Measurements from ENCODE around the gene SINHCAF. TPM values are rescaled to one million over a fixed set of nuclear protein-coding genes. Genes with fewer than 3 reads are reported as not detected.

SINHCAF gene
- total and polyA plus RNA-seq, 2 donors (not counting 1 experiment from before 2014, with no cell fraction given), result 13.2 to 16.4 TPM

DNA sequence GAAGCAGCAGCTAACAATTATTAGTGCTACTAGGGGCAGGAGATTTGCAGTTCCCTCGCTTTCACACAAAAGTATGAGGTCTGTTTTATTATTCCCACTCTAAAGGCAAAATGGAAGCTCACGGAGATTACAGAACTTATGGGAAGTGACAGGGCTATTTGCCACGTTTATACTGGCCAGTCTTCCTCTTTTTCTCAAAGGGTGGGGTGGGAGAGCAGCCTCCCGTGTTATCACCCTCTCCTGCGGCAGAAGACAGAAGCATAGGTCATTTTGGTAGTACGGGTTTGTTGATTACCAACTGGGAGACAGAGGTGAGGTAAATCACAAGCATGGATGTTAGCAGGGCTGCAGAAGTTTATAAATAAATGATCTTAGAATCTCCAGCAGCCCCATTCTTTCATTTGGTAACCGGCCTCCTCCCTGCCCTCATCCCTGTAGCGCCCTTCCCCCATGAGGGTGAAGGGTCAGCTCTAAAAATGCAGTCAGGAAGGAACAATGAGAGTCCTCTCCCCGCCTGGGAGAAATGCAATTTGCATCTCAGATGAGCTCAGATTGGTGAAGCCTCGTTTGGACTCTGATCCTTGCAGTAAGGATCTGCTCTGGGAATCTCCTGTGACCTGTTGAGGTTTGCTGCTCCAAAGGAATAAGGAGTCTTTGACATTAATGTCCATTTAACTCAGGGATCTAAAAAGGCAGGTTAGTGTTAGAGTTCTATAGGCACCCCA is 44.7 kb upstream of the SINHCAF start:
- H3K4me1 ChIP-seq (ENCODE audit: control insufficient read depth, extremely low read depth, insufficient read depth, low read length), result no peaks in the 10 kb centered on the region
- peak overlapping the region; percentile 88 for H2AFZ ChIP-seq (ENCODE audit: low read length)
- H3K9me3 ChIP-seq (ENCODE audit: control insufficient read depth, insufficient read depth, low read depth, low read length), result no peaks in the 10 kb centered on the region
- H3K27ac ChIP-seq (ENCODE audit: insufficient read depth, low read length), result no peak overlapping the region
- no peaks in the 10 kb centered on the region for H3K79me2 ChIP-seq (ENCODE audit: control insufficient read depth, insufficient read depth, low read length)
- H3K36me3 ChIP-seq (ENCODE audit: control insufficient read depth, insufficient read depth, low read length), result no peaks in the 10 kb centered on the region
- no peaks in the 10 kb centered on the region for H3K27me3 ChIP-seq (ENCODE audit: control insufficient read depth, insufficient read depth, low read length)
- H3K4me2 ChIP-seq (ENCODE audit: extremely low read depth, insufficient read depth, low read length), result no peak overlapping the region
- H4K20me1 ChIP-seq (ENCODE audit: control insufficient read depth, extremely low read depth, insufficient read depth, low read length), result no peaks in the 10 kb centered on the region
- H3K4me3 ChIP-seq (replicated peaks in 1 of 4; ENCODE audit: control extremely low read depth in 1 of 4, insufficient read depth in 1 of 4, low read depth in 3 of 4, low read length in 4 of 4), result peak overlapping the region in 1 of 4 experiments; percentile 32
- no peak overlapping the region for H3K9ac ChIP-seq (ENCODE audit: insufficient read depth, low read length)
- DNase-seq (ENCODE audit: low read depth in 2 of 2), result peak in 1 of 2 donors; percentile 19
- TF ChIP-seq, protein P1, sequence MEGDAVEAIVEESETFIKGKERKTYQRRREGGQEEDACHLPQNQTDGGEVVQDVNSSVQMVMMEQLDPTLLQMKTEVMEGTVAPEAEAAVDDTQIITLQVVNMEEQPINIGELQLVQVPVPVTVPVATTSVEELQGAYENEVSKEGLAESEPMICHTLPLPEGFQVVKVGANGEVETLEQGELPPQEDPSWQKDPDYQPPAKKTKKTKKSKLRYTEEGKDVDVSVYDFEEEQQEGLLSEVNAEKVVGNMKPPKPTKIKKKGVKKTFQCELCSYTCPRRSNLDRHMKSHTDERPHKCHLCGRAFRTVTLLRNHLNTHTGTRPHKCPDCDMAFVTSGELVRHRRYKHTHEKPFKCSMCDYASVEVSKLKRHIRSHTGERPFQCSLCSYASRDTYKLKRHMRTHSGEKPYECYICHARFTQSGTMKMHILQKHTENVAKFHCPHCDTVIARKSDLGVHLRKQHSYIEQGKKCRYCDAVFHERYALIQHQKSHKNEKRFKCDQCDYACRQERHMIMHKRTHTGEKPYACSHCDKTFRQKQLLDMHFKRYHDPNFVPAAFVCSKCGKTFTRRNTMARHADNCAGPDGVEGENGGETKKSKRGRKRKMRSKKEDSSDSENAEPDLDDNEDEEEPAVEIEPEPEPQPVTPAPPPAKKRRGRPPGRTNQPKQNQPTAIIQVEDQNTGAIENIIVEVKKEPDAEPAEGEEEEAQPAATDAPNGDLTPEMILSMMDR (conservative IDR thresholded peaks at IDR 0.05 in 1 of 2, IDR thresholded peaks at IDR 0.05 in 1 of 2; ENCODE audit: low read depth in 1 of 2, low read length in 2 of 2), result no peak
- TF ChIP-seq EZH2 (IDR thresholded peaks at IDR 0.05; ENCODE audit: low read length, missing control alignments), result no peak

DNA sequence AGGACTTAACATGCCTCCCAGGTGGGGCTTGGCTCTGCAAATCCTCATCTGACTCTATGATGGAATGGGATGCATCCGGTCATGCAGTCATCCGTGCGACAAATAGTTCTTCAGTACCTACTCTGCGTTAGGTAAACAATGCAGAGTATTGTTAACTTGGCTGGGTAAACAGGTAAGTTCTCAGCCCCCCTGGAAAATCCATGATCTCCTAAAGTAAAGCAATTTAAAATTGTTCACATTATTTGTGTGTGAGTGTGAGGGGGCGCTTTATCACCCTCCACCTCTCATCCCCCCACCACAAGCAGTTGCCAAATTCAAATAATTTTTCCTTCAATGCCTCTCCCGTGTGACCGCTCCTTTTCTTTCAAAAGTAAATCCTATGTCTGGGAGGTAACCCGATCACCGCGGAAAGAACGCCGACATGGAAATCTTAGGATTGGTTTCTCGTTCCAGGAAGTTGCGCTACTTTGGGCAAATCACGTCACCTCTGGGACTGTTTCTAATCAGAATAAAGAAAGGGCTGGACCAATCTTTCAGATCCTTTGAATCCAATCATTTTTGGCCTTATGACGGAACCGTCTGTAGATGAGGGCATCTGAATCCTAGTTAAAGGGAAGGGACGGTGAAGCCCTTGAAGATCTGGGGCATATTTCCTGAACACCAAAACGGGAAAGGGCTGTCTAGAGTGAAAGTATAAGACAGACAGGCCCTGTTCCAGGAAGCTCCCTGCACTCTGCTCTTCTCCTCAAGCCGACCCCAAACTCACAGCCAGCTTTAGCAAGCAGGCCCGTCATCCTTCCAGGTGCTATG is 44.0 kb upstream of the SINHCAF start:
- H4K20me1 ChIP-seq (ENCODE audit: control insufficient read depth, extremely low read depth, insufficient read depth, low read length), result no peaks in the 10 kb centered on the region
- H3K27ac ChIP-seq (ENCODE audit: insufficient read depth, low read length), result no peak overlapping the region
- H3K27me3 ChIP-seq (ENCODE audit: control insufficient read depth, insufficient read depth, low read length), result no peaks in the 10 kb centered on the region
- H3K4me1 ChIP-seq (ENCODE audit: control insufficient read depth, extremely low read depth, insufficient read depth, low read length), result no peaks in the 10 kb centered on the region
- peak; percentile 43 to 69 for DNase-seq (ENCODE audit: low read depth in 2 of 2)
- H3K36me3 ChIP-seq (ENCODE audit: control insufficient read depth, insufficient read depth, low read length), result no peaks in the 10 kb centered on the region
- TF ChIP-seq, protein P1 (conservative IDR thresholded peaks at IDR 0.05 in 1 of 2, IDR thresholded peaks at IDR 0.05 in 1 of 2; ENCODE audit: low read depth in 1 of 2, low read length in 2 of 2), result no peak
- no peak for TF ChIP-seq EZH2 (IDR thresholded peaks at IDR 0.05; ENCODE audit: low read length, missing control alignments)
- no peak overlapping the region for H3K9ac ChIP-seq (ENCODE audit: insufficient read depth, low read length)
- no peaks in the 10 kb centered on the region for H3K79me2 ChIP-seq (ENCODE audit: control insufficient read depth, insufficient read depth, low read length)
- no peak overlapping the region for H3K4me2 ChIP-seq (ENCODE audit: extremely low read depth, insufficient read depth, low read length)
- H3K4me3 ChIP-seq (replicated peaks in 1 of 4; ENCODE audit: control extremely low read depth in 1 of 4, insufficient read depth in 1 of 4, low read depth in 3 of 4, low read length in 4 of 4), result peak overlapping the region in 2 of 4 experiments; percentile 9 to 32
- H2AFZ ChIP-seq (ENCODE audit: low read length), result peak overlapping the region; percentile 88
- no peaks in the 10 kb centered on the region for H3K9me3 ChIP-seq (ENCODE audit: control insufficient read depth, insufficient read depth, low read depth, low read length)

DNA sequence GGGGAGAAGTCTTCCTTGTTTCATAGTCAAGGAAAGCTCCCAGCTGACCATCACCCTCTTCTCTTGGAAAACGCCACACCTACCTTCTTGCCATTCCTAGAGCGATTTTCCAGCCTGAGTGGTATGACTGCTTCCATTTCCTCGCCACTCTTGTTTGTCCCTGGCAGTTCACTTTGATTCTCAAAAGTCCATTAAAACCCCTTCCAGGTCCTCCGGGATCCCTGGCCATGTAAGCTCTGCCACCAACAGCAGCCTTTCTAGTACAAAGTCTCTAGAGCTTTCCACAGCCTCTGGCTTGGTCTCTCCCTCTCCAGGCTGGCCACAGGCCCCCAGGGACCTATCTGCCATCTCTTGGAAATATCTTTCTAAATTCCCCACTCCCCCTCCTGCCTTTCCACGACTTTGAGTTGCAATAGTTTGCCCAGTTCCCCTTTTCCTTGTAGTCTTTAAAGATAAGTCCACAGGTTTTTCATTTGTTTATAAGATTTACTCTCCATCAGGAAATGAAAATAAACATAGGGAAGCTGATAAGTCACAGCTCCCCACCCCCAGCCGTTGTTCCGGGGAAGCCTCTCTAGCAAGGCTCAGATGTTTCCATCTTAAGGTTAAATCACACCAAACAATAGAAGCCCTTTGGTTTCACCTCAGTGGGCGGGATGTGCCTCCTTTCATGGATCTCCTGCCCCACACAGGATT is 42.9 kb upstream of the SINHCAF start:
- no peaks in the 10 kb centered on the region for H3K9me3 ChIP-seq (ENCODE audit: control insufficient read depth, insufficient read depth, low read depth, low read length)
- DNase-seq (ENCODE audit: low read depth in 2 of 2), result no peak
- H3K4me1 ChIP-seq (ENCODE audit: control insufficient read depth, extremely low read depth, insufficient read depth, low read length), result no peaks in the 10 kb centered on the region
- H3K27me3 ChIP-seq (ENCODE audit: control insufficient read depth, insufficient read depth, low read length), result no peaks in the 10 kb centered on the region
- no peak overlapping the region for H3K9ac ChIP-seq (ENCODE audit: insufficient read depth, low read length)
- H3K27ac ChIP-seq (ENCODE audit: insufficient read depth, low read length), result no peak overlapping the region
- H3K36me3 ChIP-seq (ENCODE audit: control insufficient read depth, insufficient read depth, low read length), result no peaks in the 10 kb centered on the region
- no peak overlapping the region for H3K4me2 ChIP-seq (ENCODE audit: extremely low read depth, insufficient read depth, low read length)
- no peak overlapping the region for H3K4me3 ChIP-seq (replicated peaks in 1 of 4; ENCODE audit: control extremely low read depth in 1 of 4, insufficient read depth in 1 of 4, low read depth in 3 of 4, low read length in 4 of 4)
- no peaks in the 10 kb centered on the region for H3K79me2 ChIP-seq (ENCODE audit: control insufficient read depth, insufficient read depth, low read length)
- H2AFZ ChIP-seq (ENCODE audit: low read length), result no peak overlapping the region
- H4K20me1 ChIP-seq (ENCODE audit: control insufficient read depth, extremely low read depth, insufficient read depth, low read length), result no peaks in the 10 kb centered on the region
- no peak for TF ChIP-seq EZH2 (IDR thresholded peaks at IDR 0.05; ENCODE audit: low read length, missing control alignments)
- TF ChIP-seq, protein P1 (conservative IDR thresholded peaks at IDR 0.05 in 1 of 2, IDR thresholded peaks at IDR 0.05 in 1 of 2; ENCODE audit: low read depth in 1 of 2, low read length in 2 of 2), result no peak
